HG03342 (cell line): ENCODE measurements around the gene CHD2.

ENCODE experiments used
- ATAC-seq: cut with Tn5 transposase; IDR thresholded peaks from one replicate; pipeline ENCODE4 v1.9.1; 2021; ENCODE audit warnings: mild to moderate bottlenecking, moderate library complexity; ENCODE audit not compliant: unreplicated experiment

The CHD2 gene

GRCh38 chr15:93005133-93005532 is 105.0 kb downstream of the CHD2 start:
- ATAC-seq = no peak

- no peak for ATAC-seq
Measured at GRCh38 chr15:93007994-93008393, 107.9 kb downstream of the CHD2 start.

- no peak for ATAC-seq
Measured at GRCh38 chr15:93012786-93013185, 112.7 kb downstream of the CHD2 start.

- no peak for ATAC-seq
Measured at GRCh38 chr15:93017526-93017925, 117.4 kb downstream of the CHD2 start.

- ATAC-seq = no peak
Measured at GRCh38 chr15:93018574-93018973, 118.5 kb downstream of the CHD2 start.

DNA sequence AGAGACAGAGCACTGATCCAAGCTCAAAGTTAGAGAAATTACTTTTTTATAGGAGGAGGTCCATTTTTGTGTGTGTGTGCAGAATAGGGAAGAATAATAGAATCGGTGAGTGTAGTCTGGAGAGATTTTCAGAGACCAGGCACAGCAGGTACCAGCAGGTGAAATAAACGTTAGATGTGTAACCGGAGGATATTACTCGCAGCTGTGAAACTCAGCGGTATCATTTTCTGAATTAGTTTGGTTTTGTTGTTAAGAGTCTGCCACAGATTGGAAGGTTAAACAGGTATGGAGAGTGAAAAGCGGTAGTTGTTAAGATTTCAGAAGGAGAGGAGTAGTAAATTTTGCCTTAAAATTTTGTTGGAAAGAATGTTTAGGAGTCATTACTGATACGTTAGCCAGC is 119.0 kb downstream of the CHD2 start:
- ATAC-seq = no peak

- ATAC-seq = no peak
Measured at GRCh38 chr15:93019971-93020370, 119.8 kb downstream of the CHD2 start.

DNA sequence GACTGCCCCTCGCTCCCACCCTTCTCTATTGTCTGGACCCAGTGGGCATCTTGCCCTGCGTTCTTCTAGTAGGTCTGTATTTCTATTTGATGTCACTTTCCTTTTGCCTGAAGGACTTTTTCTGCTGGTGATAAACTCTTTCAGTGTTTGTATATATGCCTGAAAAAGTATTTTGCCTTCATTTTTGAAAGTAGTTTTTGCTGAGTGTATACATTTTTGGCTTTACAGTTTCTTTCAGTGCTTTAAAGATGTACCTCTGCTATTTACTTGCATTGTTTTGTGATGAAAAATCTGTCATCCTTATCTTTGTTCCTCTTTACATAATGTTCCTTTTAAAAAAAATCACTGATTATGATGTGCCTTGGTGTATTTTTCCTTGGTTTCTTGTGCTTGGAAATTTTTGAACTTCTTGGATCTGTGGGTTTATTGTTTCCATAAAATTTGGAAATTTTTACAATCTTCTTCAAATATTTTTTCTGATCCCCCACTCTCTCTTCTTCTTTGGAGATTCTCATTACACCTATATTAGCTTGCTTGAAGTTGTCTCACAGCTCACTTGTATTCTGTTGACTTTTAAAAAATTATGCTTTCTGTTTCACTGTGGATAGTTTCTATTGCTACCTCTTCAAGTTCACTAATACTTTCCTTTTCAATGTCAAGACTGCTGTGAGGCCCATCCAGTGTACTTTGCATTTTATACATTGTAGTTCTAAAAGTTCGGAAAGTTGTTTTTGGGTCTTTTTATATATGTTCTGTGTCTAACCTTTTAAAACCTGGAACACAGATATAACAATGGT is 121.0 kb downstream of the CHD2 start:
- peak; percentile 79 for ATAC-seq

DNA sequence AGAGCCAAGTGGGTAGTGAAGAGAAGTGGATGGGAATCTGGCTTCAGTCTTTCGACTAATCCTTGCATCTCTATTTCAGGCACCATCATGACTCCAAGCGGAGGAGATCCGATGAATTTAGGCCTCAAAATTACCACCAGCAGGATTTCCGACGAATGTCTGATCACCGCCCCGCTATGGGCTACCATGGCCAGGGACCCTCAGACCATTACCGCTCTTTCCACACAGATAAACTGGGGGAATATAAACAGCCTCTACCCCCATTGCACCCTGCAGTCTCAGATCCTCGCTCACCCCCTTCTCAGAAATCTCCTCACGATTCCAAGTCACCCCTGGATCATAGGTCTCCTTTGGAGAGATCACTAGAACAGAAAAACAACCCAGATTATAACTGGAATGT is 124.2 kb downstream of the CHD2 start:
- no peak for ATAC-seq

- ATAC-seq = no peak
Measured at GRCh38 chr15:93024716-93025624, 124.8 kb downstream of the CHD2 start.

- ATAC-seq = no peak
Measured at GRCh38 chr15:93025625-93025982, 125.5 kb downstream of the CHD2 start.

DNA sequence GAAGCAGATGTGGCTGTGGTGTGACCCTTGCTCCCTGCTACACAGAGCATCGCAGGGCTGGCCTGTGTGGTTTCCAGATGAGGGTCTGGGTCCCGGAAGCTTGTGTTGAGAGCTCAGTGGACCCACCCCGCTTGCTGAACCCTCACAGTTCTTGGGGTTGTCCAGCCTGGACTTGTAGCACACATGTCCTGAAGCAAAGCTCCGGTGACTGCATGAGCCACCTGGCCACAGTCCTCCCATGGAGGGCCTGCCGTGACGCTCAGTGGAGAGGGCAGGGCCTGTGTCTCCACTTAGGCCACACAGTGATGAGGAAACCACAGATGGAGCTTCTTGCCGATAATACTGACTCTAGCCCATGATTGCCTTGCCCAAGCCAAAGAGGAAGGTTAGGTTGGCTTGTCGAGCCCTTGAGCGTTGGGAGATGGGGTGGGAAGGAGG is 126.3 kb downstream of the CHD2 start:
- ATAC-seq = no peak

- no peak for ATAC-seq
Measured at GRCh38 chr15:93027413-93027812, 127.3 kb downstream of the CHD2 start.

GRCh38 chr15:93028111-93028631 is 128.0 kb downstream of the CHD2 start:
- ATAC-seq = no peak

DNA sequence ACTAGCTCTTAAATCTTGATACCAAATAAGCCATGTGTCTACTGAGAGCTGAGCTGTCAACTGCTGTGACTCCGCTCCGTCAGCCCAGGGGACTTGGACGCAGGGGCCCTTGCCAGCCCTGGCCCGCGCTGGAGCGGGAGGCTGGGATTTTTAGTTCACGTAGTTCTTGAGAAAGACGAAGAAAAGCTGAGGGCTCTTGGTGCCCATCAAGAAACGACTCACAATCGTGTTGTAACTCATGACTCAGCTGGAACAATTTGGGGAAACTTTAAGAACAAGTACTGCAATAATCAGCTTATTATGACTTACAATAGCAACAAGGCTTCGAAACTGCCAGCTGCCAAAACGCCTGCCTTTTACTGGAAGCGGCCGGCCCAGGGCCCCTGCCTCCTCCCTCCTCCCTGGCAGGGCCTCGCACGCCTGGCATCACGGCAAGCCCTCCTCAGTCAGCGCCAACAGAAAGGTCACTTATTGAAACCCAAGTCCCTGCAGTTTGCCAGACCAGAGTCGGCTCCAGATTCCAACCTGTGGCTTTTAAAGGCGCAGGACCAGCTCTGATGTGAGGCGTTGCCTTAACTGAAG is 128.6 kb downstream of the CHD2 start:
- no peak for ATAC-seq

- ATAC-seq = no peak
Measured at GRCh38 chr15:93029214-93029835, 129.2 kb downstream of the CHD2 start.

GRCh38 chr15:93029836-93030429 is 129.8 kb downstream of the CHD2 start:
- ATAC-seq = no peak

- ATAC-seq = peak; percentile 87
Measured at GRCh38 chr15:93030430-93031102, 130.4 kb downstream of the CHD2 start.

DNA sequence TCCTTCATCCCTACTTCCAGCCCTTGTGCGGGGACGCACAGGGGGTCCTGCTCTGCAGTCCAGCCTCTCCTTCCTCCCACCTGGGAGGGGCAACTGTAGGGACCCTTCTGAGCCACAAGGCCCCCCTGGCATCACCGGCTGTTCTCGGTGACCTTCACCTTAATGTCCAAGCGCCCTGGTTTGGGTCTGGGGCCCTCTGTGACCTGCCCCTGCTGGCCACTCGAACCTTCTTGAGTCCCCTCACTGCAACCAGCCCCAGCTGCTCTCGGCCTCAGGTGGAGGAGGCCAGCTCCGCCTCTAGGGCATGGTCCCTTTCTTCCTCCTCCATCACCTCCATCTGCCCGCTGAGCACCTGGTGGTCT is 131.0 kb downstream of the CHD2 start:
- no peak for ATAC-seq
